Neural cell (in vitro differentiated cells): ENCODE results near the gene LDAH.

Source experiments
- CTCF ChIP-seq: fragments of 450-650 bp; IDR thresholded peaks from 2 replicates; pipeline ENCODE4 v1.5.1; 2014; ENCODE audit warnings: antibody characterized with exemption, mild to moderate bottlenecking, moderate library complexity; ENCODE audit not compliant: poor library complexity, severe bottlenecking
- EP300 ChIP-seq: fragments of 450-650 bp; conservative IDR thresholded peaks from 2 replicates; pipeline ENCODE4 v1.6.1; 2014; ENCODE audit warnings: antibody characterized with exemption, mild to moderate bottlenecking, moderate library complexity; ENCODE audit not compliant: poor library complexity, severe bottlenecking
- EZH2 ChIP-seq: fragments of 200-600, 300-800 bp; shearing (Covaris generic), sonication (generic); IDR thresholded peaks from 2 replicates; pipeline ENCODE4 v1.6.1; 2014; ENCODE audit warnings: antibody characterized with exemption, low read length, borderline replicate concordance, mild to moderate bottlenecking; ENCODE audit not compliant: insufficient read depth, poor library complexity, severe bottlenecking
- MXI1 ChIP-seq: fragments of 450-650 bp; conservative IDR thresholded peaks from 2 replicates; pipeline ENCODE4 v1.6.1; 2014; ENCODE audit warnings: antibody characterized with exemption, mild to moderate bottlenecking; ENCODE audit not compliant: poor library complexity, severe bottlenecking
- POLR2AphosphoS5 ChIP-seq: IDR thresholded peaks from 2 replicates; pipeline ENCODE4 v1.6.1; 2012
- RAD21 ChIP-seq: fragments of 450-650 bp; conservative IDR thresholded peaks from 2 replicates; pipeline ENCODE4 v1.6.1; 2014; ENCODE audit warnings: antibody characterized with exemption, mild to moderate bottlenecking, moderate library complexity
- REST ChIP-seq: IDR thresholded peaks from 2 replicates; pipeline ENCODE4 v1.6.1; 2012; ENCODE audit warnings: borderline replicate concordance
- SMC3 ChIP-seq: fragments of 450-650 bp; conservative IDR thresholded peaks from 2 replicates; pipeline ENCODE4 v1.6.1; 2014; ENCODE audit warnings: antibody characterized with exemption, mild to moderate bottlenecking, moderate library complexity; ENCODE audit not compliant: poor library complexity

GRCh38 chr2:20803974-20804373 is 18.9 kb downstream of the LDAH start:
- TF ChIP-seq RAD21 (no peak), CTCF (no peak), REST (no peak), EZH2 (no peak), EP300 (no peak), POLR2AphosphoS5 (no peak), MXI1 (no peak), SMC3 (no peak)
